ENCODE data around the gene INPP5D.

DNA sequence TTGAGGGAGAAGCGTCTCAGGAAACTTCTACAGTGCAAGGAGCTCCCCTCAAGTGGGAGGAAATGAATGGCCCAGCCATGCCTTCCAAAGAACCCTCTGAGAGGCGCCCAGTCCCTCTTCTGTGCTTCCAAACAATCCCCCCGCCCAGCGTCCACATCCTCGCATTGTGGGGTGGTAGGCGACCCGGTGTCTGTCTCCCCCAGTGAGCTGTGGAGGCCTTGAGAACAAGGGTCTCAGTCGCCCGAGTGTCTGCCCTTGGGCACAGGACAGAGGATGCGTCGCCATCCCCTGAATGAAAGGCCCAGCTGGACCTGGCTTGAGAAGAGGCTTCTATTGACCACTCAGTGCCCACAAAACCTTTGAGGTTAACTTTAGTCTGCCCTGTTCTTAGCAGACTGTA, 29.7 kb downstream of the INPP5D start:
- TF ChIP-seq, protein P1, sequence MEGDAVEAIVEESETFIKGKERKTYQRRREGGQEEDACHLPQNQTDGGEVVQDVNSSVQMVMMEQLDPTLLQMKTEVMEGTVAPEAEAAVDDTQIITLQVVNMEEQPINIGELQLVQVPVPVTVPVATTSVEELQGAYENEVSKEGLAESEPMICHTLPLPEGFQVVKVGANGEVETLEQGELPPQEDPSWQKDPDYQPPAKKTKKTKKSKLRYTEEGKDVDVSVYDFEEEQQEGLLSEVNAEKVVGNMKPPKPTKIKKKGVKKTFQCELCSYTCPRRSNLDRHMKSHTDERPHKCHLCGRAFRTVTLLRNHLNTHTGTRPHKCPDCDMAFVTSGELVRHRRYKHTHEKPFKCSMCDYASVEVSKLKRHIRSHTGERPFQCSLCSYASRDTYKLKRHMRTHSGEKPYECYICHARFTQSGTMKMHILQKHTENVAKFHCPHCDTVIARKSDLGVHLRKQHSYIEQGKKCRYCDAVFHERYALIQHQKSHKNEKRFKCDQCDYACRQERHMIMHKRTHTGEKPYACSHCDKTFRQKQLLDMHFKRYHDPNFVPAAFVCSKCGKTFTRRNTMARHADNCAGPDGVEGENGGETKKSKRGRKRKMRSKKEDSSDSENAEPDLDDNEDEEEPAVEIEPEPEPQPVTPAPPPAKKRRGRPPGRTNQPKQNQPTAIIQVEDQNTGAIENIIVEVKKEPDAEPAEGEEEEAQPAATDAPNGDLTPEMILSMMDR (conservative IDR thresholded peaks at IDR 0.05) = no peak
- no peak for TF ChIP-seq EZH2 (IDR thresholded peaks at IDR 0.05; ENCODE audit: low read depth)

Measured in PC-9 (cell line).